MCF 10A (cell line): ENCODE measurements around the gene GPRASP3. TPM values are rescaled to one million over a fixed set of nuclear protein-coding genes. Genes with fewer than 3 reads are reported as not detected.
A peak's percentile ranks its signal among the peaks of the same experiment; 100 is the strongest.
"Not testable (repeated sequence)": the region's sequence is repeated elsewhere in the genome, so short reads cannot be mapped to it uniquely, and the experiment has no call there.

Experiments
- Bru-seq: library from RNA; stranded (reverse); fragments of 400-500 nt; gene quantifications from one replicate; lab custom pipeline; 2021; lab: Mats Ljungman, UMichigan
- BruChase-seq, 2 experiments: library from RNA; stranded (reverse); fragments of 400-500 nt; gene quantifications; one replicate each; lab custom pipeline; 2021; lab: Mats Ljungman, UMichigan
- BruUV-seq: library from RNA; stranded (reverse); fragments of 400-500 nt; replicated peaks from 2 replicates; lab custom pipeline; 2021; lab: Mats Ljungman, UMichigan
- CTCF ChIA-PET: fragments of 300-600 bp; sonication (Branson Sonifier 250); formaldehyde crosslinking; extraction: SDS; loops from one replicate; lab custom pipeline; 2021; ENCODE audit warnings: antibody characterized with exemption, inconsistent platforms; lab: Yijun Ruan, JAX
- POLR2A ChIA-PET: fragments of 300-600, 350-650 bp; sonication (Branson Sonifier 250); formaldehyde crosslinking; extraction: SDS; loops from one replicate; lab custom pipeline; 2020; ENCODE audit warnings: antibody characterized with exemption, inconsistent platforms; lab: Yijun Ruan, JAX
- DNase-seq: peaks from one replicate; pipeline ENCODE4 v3.0.0-alpha.2; 2018; ENCODE audit not compliant: unreplicated experiment
- H3K27ac Mint-ChIP-seq: one replicate; pipeline ENCODE4 v1.8.0; 2022; ENCODE audit warnings: mild to moderate bottlenecking, low read depth, mixed read lengths; ENCODE audit not compliant: unreplicated experiment
- H3K27me3 Mint-ChIP-seq: one replicate; pipeline ENCODE4 v1.8.0; 2022; ENCODE audit warnings: mixed read lengths; ENCODE audit not compliant: insufficient read depth, unreplicated experiment
- H3K36me3 Mint-ChIP-seq: one replicate; pipeline ENCODE4 v1.8.0; 2022; ENCODE audit warnings: mild to moderate bottlenecking, moderate library complexity, mixed read lengths; ENCODE audit not compliant: insufficient read depth, unreplicated experiment
- H3K4me1 Mint-ChIP-seq: one replicate; pipeline ENCODE4 v1.8.0; 2022; ENCODE audit warnings: mixed read lengths; ENCODE audit not compliant: insufficient read depth, unreplicated experiment
- H3K4me3 Mint-ChIP-seq: one replicate; pipeline ENCODE4 v1.8.0; 2022; ENCODE audit warnings: mild to moderate bottlenecking, moderate library complexity, mixed read lengths; ENCODE audit not compliant: unreplicated experiment
- H3K9me3 Mint-ChIP-seq: one replicate; pipeline ENCODE4 v1.8.0; 2022; ENCODE audit warnings: mixed read lengths; ENCODE audit not compliant: unreplicated experiment
- CTCF ChIP-seq: fragments of 200-600 bp; IDR thresholded peaks from one replicate; pipeline ENCODE4 v1.8.0; 2022; ENCODE audit warnings: antibody characterized with exemption, mild to moderate bottlenecking; ENCODE audit not compliant: unreplicated experiment
- intact Hi-C: fragments of 100-400 bp; cut with micrococcal nuclease; formaldehyde crosslinking; loops from 2 replicates; pipeline ENCODE4 v1.14.1; 2022
- long read RNA-seq: library from polyadenylated mRNA; stranded (forward); transcript quantifications from one replicate; pipeline ENCODE4 v2.0.0, GENCODE V29; 2022
- total RNA-seq: library from RNA; stranded (reverse); gene quantifications from 2 replicates; pipeline ENCODE4 v1.2.3, GENCODE V29; 2022

Gene GPRASP3
- 1.6 and 2.5 TPM in 2 replicates for total RNA-seq
- Bru-seq, nascent RNA, result percentile 55 among the genes with signal in this experiment
- BruChase-seq, experiment 1, labeled RNA remaining after a 6-hour chase, result percentile 68 among the genes with signal in this experiment
- BruChase-seq, experiment 2, labeled RNA remaining after a 2-hour chase, result percentile 67 among the genes with signal in this experiment
- long read RNA-seq, partial matches to known transcripts, result 0 of 1 reads
- long read RNA-seq, other reads (novel, unspliced or antisense), result 1 of 1 reads

GRCh38 chrX:102720237-102721168 lies at the start of gene GPRASP3:
TSS of gene GPRASP3 (plus strand) at chrX:102720743. CDS start at chrX:102748996, 28,253 bp downstream.
- Mint-ChIP-seq H3K9me3 (no peaks in the 10 kb centered on the region), H3K36me3 (no peaks in the 10 kb centered on the region), H3K27ac (peak within 1 kb of the TSS; percentile 29), H3K4me1 (no peaks in the 10 kb centered on the region), H3K4me3 (peak within 1 kb of the TSS; percentile 82), H3K27me3 (peaks cover 23% of the 10 kb centered on the region)
- CTCF ChIA-PET, result interaction anchor here (0.7 kb wide), 1 partner anchor 151 kb away, joined by 3 read pairs; no protein-coding TSS in a partner anchor
- POLR2A ChIA-PET, result interaction anchor here (0.7 to 2.0 kb wide), 6 partner anchors 9 to 252 kb away, joined by 3 to 9 read pairs (median 6); partner anchors contain the start of gene ARMCX5
- BruUV-seq, result TSS peak; percentile 71
- no peak for TF ChIP-seq CTCF
- peak; percentile 63 for DNase-seq
- intact Hi-C loops, result no loop called here

GRCh38 chrX:102672856-102673255 lies 47.7 kb upstream of the GPRASP3 start:
- Mint-ChIP-seq H3K27ac (no peak overlapping the region), H3K27me3 (peaks cover 15% of the 10 kb centered on the region), H3K4me3 (no peak overlapping the region), H3K36me3 (no peaks in the 10 kb centered on the region), H3K4me1 (no peaks in the 10 kb centered on the region), H3K9me3 (peaks cover 18% of the 10 kb centered on the region)
- POLR2A ChIA-PET, result no interaction called here
- no peak for DNase-seq
- no peak for TF ChIP-seq CTCF
- CTCF ChIA-PET, result interaction anchor here (0.6 kb wide), 1 partner anchor 137 kb away, joined by 3 read pairs; no protein-coding TSS in a partner anchor
- BruUV-seq, result no TSS peak
- intact Hi-C loops, result no loop called here

- intact Hi-C loops, BruUV-seq, H3K4me3 Mint-ChIP-seq, POLR2A ChIA-PET, H3K36me3 Mint-ChIP-seq, CTCF ChIA-PET, H3K27ac Mint-ChIP-seq, DNase-seq, H3K4me1 Mint-ChIP-seq: not testable (repeated sequence)
- H3K27me3 Mint-ChIP-seq, result peaks cover 16% of the 10 kb centered on the region
- peaks cover 27% of the 10 kb centered on the region for H3K9me3 Mint-ChIP-seq
These were observed 43.1 kb upstream of the GPRASP3 start for GRCh38 chrX:102677479-102677878.

GRCh38 chrX:102684772-102685520 lies 35.6 kb upstream of the GPRASP3 start:
- Mint-ChIP-seq H3K27me3 (no peaks in the 10 kb centered on the region), H3K9me3 (peaks cover 32% of the 10 kb centered on the region), H3K4me3 (no peak overlapping the region), H3K4me1 (no peaks in the 10 kb centered on the region), H3K36me3 (peaks cover 16% of the 10 kb centered on the region), H3K27ac (no peak overlapping the region)
- intact Hi-C loops, result no loop called here
- no peak for DNase-seq
- BruUV-seq, result no TSS peak
- ChIA-PET CTCF (interaction anchor here (0.6 to 0.7 kb wide), 2 partner anchors 8 to 112 kb away, joined by 3 read pairs; no protein-coding TSS in a partner anchor), POLR2A (interaction anchor here (0.7 kb wide), 1 partner anchor 1275 kb away, joined by 4 read pairs; no protein-coding TSS in a partner anchor)
- TF ChIP-seq CTCF, result no peak
